Activated naive CD8-positive, alpha-beta T cell treated with anti-CD3 and anti-CD28 coated beads, Interleukin-2, amount 10 ng/mL, durations not matched to agents 7 days and 5 days (primary cell): Measurements from ENCODE around the gene CCL20. TPM values are rescaled to one million over a fixed set of nuclear protein-coding genes. Genes with fewer than 3 reads are reported as not detected.

Source experiments
- ATAC-seq: fragments of 150-1000 bp; cut with Tn5 transposase; one replicate; pipeline ENCODE4 v1.10.0; 2021; ENCODE audit warnings: low read depth, moderate library complexity
- POLR2A ChIA-PET: fragments of 350-600 bp; sonication (Branson Sonifier 250); formaldehyde crosslinking; loops from one replicate; lab custom pipeline; 2021; ENCODE audit warnings: antibody characterized with exemption; lab: Charles Lee
- DNase-seq: peaks from one replicate; pipeline ENCODE4 v3.0.0; 2021
- H3K27ac Mint-ChIP-seq: one replicate; pipeline ENCODE4 v1.8.0; 2022; ENCODE audit warnings: mild to moderate bottlenecking, mixed read lengths
- H3K27me3 Mint-ChIP-seq: one replicate; pipeline ENCODE4 v1.8.0; 2022; ENCODE audit warnings: mild to moderate bottlenecking, moderate library complexity, mixed read lengths
- H3K36me3 Mint-ChIP-seq: one replicate; pipeline ENCODE4 v1.8.0; 2021; ENCODE audit warnings: mild to moderate bottlenecking, mixed read lengths
- H3K4me1 Mint-ChIP-seq: one replicate; pipeline ENCODE4 v1.8.0; 2021; ENCODE audit warnings: mixed read lengths
- H3K4me3 Mint-ChIP-seq: one replicate; pipeline ENCODE4 v1.8.0; 2022; ENCODE audit warnings: mild to moderate bottlenecking, moderate library complexity, mixed read lengths
- H3K9me3 Mint-ChIP-seq: one replicate; pipeline ENCODE4 v1.8.0; 2021; ENCODE audit warnings: mixed read lengths
- total RNA-seq, 2 experiments: library from RNA; stranded (reverse); gene quantifications; one replicate each; pipeline ENCODE4 v1.2.3, GENCODE V29; 2021

CCL20 gene
- total RNA-seq, 2 experiments from 2014 or later, result not detected

DNA sequence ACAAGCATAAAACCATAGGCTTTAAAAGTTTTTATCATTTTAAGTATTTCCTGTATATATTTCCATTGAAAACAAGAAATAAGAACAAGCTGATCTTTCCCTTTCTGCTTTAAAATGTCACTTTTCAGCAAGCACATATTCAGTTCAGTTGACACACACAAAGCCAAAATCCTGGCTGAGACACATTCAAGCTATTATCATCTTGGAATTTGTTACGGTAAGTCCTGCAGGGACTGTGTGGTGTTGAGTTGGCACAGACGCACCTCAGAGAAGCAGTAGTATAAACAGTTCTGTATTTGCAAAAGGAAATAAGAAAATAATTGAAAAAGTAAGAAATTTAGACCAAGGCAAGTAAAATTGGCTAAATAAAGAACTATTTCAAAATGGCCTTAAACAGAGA, 47.4 kb downstream of the CCL20 start:
- H3K27me3 Mint-ChIP-seq, result peaks cover 2% of the 10 kb centered on the region
- POLR2A ChIA-PET, result no interaction called here

DNA sequence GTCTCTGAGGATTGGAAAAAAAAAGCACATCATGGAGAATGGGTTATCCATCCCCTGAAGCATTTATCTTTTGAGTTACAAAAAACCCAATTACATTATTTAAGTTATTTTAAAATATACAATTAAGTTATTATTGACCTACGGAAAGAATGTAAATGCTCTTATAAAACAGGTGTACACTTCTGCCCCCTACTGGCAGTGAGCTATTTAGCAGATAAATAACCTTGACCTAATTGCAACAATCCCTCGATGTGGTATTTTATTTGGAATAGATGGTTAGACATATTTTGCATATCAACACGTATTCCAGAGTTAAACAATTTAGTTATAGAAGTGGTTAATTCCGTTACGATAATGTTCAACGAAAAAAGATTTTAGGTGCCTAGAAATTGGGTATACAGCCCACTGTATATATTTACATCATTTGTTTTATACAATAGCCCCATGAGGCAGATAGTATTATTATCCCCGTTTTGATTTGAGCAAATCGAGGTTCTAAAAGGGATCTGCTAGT, 48.6 kb downstream of the CCL20 start:
- POLR2A ChIA-PET, result interaction anchor here (0.6 kb wide), 1 partner anchor 82 kb away, joined by 4 read pairs; no protein-coding TSS in a partner anchor
- no peak overlapping the region for H3K4me3 Mint-ChIP-seq

More for the DNA sequence above, 47.4 kb downstream of the CCL20 start:
- DNase-seq (no peak), ATAC-seq (no peak)
- Mint-ChIP-seq H3K27ac (no peak overlapping the region), H3K4me1 (no peaks in the 10 kb centered on the region), H3K4me3 (no peak overlapping the region), H3K9me3 (no peaks in the 10 kb centered on the region), H3K36me3 (no peaks in the 10 kb centered on the region)

DNA sequence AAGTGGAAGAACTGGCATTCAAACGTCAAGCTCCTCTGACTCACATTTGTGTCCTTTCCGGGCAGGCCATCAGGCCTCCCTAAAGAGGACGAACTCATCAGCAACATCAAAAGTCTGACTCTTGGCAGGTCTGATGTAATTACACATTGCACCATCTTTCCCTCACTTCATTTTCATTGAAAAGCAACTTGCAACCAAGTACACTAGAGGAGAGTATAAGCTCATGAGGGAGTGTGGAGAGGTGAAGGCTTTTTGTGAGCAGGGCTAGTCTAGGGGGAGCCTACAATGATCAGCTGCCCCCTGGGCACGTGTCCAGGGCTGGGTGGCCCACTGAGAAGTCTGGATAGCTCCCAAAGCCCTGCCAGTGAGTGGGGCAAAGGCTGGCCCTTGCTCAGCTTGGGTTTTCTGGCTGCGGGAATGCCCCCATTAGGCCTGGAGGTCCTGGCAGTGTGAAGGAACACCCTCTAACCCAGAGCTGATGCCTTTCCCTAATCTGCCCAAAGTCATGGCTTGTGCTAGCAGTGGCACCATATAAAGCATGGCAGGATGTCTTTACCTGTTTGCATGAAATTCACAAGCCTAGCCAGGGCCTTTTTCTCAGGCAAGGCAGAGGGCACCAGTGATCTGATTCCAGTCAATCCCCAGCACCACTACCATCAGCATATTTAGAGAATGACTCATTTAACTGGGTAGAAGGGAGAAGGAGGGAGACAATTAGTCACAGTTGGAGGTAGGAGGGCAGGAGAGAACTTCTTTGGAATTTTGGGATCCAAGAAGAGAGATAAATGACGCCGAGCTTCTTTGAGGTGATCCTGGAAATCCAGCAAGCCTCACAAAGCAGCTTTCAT, 49.3 kb downstream of the CCL20 start:
- Mint-ChIP-seq H3K27ac (no peak overlapping the region), H3K36me3 (no peaks in the 10 kb centered on the region), H3K27me3 (peaks cover 3% of the 10 kb centered on the region), H3K4me3 (no peak overlapping the region), H3K4me1 (no peaks in the 10 kb centered on the region), H3K9me3 (no peaks in the 10 kb centered on the region)
- no peak for DNase-seq
- ATAC-seq, result no peak
- POLR2A ChIA-PET, result no interaction called here

More for the DNA sequence above, 48.6 kb downstream of the CCL20 start:
- no peaks in the 10 kb centered on the region for H3K9me3 Mint-ChIP-seq
- no peak overlapping the region for H3K27ac Mint-ChIP-seq
- DNase-seq, result no peak
- no peaks in the 10 kb centered on the region for H3K4me1 Mint-ChIP-seq
- no peaks in the 10 kb centered on the region for H3K36me3 Mint-ChIP-seq
- no peak for ATAC-seq
- H3K27me3 Mint-ChIP-seq, result peaks cover 3% of the 10 kb centered on the region

DNA sequence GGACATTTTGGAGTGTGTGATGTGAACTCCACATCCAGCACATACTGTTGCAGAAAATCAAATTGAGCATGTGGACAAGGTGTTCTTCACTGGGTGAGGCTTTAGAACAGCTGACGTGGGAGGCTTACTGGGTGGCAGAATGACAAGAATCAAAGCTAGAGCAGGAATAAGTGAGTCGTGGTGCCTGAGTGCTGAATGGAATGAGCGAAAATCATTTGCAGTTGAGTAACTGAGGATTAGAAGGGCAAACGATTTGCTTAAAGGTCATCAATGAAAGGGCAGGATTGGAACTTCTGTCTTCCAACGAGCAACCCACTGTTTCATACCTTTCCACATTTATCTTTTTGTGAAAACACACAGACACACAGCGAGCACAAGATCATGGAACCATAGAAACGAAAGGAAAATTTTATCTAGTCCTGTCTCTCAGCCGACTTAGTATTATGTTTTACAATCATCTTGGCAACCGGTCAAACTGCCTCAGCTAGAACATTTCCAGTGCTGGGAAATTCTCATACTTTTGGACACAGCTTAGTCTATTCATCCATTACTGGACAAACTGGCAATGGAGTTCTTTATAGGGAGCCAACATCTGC, 50.6 kb downstream of the CCL20 start:
- no peak overlapping the region for H3K4me3 Mint-ChIP-seq
- DNase-seq, result no peak
- ATAC-seq, result no peak
- H3K27ac Mint-ChIP-seq, result no peak overlapping the region
- H3K4me1 Mint-ChIP-seq, result no peaks in the 10 kb centered on the region
- peaks cover 3% of the 10 kb centered on the region for H3K27me3 Mint-ChIP-seq
- no peaks in the 10 kb centered on the region for H3K9me3 Mint-ChIP-seq
- POLR2A ChIA-PET, result no interaction called here
- no peaks in the 10 kb centered on the region for H3K36me3 Mint-ChIP-seq

DNA sequence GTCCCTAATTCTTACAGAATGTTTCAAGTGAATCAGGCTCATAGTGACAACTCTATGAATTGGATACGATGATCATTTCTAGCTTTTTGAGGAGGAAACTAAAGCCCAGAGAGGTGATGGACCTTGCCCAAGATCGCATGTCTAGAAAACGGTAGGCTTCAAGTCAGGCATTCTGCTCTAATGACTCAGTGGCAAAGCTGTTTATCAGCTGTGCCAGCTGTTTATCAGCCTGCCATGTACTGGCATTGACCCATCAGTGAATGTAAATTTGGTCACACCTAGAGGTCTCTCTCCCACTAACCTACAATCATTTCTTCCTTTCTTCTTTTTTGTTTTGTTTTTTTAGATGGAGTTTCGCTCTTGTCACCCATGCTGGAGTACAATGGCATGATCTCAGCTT, 51.6 kb downstream of the CCL20 start:
- H3K9me3 Mint-ChIP-seq, result no peaks in the 10 kb centered on the region
- DNase-seq (no peak), ATAC-seq (no peak)
- H3K4me3 Mint-ChIP-seq, result no peak overlapping the region
- no peaks in the 10 kb centered on the region for H3K36me3 Mint-ChIP-seq
- POLR2A ChIA-PET, result no interaction called here
- no peaks in the 10 kb centered on the region for H3K4me1 Mint-ChIP-seq
- no peak overlapping the region for H3K27ac Mint-ChIP-seq
- H3K27me3 Mint-ChIP-seq, result peaks cover 6% of the 10 kb centered on the region

Other genes starting within 250 kb of the CCL20 start
- gene SCYGR2, start 214.9 kb upstream of the CCL20 start, total RNA-seq, result not detected
- not detected for gene SCYGR3, start 199.0 kb upstream of the CCL20 start, total RNA-seq
- not detected for gene SCYGR4, start 196.3 kb upstream of the CCL20 start, total RNA-seq
- not detected for gene SCYGR5, start 147.0 kb upstream of the CCL20 start, total RNA-seq
- not detected for gene SLC19A3, start 95.8 kb upstream of the CCL20 start, total RNA-seq
- gene SCYGR6, start 89.1 kb upstream of the CCL20 start, total RNA-seq, result not detected
- not detected for gene SCYGR7, start 85.5 kb upstream of the CCL20 start, total RNA-seq
- not detected for gene SCYGR8, start 67.9 kb upstream of the CCL20 start, total RNA-seq
- gene DAW1, start 57.8 kb downstream of the CCL20 start, total RNA-seq, result not detected